NCI-H2227 treated with DMSO at 0.1 percent for 48 hours (cell line): ENCODE measurements around the gene ARID3A.
"Not testable (repeated sequence)": the region's sequence is repeated elsewhere in the genome, so short reads cannot be mapped to it uniquely, and the experiment has no call there.

Source experiments
- DNase-seq: peaks from one replicate; lab custom pipeline; 2025; lab: John Stamatoyannopoulos, UW

ARID3A gene, protein sequence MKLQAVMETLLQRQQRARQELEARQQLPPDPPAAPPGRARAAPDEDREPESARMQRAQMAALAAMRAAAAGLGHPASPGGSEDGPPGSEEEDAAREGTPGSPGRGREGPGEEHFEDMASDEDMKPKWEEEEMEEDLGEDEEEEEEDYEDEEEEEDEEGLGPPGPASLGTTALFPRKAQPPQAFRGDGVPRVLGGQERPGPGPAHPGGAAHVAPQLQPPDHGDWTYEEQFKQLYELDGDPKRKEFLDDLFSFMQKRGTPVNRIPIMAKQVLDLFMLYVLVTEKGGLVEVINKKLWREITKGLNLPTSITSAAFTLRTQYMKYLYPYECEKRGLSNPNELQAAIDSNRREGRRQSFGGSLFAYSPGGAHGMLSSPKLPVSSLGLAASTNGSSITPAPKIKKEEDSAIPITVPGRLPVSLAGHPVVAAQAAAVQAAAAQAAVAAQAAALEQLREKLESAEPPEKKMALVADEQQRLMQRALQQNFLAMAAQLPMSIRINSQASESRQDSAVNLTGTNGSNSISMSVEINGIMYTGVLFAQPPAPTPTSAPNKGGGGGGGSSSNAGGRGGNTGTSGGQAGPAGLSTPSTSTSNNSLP

DNA sequence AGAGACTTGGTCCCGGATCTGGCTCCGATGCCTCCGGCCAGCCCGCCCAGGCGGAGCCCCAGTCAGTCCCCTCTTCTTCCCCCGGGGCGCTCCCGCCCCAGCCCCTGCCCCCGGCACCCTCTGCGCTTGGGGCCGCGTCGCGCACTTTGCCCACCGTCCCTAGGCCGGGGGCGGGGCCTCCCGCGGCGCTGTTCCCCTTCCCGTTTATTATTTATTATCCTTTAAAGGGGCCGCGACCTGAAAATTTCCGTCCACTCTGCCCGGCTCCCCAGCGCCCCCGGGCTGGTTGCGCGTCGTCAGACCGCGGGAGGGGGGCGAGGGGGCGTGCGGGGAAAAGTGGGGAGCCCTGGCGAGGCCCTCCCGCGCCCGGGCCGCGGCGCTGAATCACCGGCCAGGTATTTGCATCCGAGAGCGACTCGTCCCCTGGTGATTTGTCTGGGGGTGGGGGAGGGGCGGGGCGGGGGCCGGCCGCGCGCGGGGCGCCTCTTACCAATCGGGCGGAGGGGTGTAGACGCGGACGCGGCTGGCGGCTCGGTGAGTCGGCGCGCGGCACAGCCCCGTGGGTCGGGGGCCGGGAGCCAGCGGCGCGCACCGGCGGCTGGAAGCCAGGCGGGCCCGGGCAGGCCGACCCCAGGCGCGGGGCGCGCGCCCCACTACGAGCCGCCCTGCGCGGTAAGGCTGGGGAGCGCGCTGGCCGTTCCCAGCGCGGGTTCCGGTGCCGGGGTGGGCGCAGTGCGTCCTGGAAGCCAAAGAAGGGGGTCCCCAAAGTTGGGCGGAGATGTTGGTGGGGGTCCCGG, at the start of gene ARID3A:
Gene ARID3A (plus strand): TSS at position 510 of the 797 bp plus-strand sequence. CDS start 3,494 bp downstream, outside the sequence.
- DNase-seq, result peak; percentile 57

DNA sequence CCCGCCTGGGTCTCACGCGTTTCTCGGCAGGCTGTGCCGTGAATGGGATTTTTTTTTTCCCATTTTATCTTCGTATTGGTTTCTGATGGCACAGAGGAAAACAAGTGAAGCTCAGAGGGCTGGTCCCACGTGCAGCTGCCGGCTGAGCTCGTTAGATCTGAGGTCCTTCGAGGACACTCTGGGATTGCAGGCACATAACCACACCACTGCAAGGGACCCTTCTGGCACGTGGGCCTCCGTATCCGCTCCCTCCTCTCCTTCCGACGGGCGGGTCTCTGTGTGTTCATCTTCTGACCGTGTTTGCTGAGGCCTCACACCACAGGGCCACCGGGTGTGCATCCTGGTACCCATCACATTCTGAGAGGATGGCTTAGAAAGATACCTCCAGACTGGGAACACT, 49.7 kb upstream of the ARID3A start:
- no peak for DNase-seq

DNA sequence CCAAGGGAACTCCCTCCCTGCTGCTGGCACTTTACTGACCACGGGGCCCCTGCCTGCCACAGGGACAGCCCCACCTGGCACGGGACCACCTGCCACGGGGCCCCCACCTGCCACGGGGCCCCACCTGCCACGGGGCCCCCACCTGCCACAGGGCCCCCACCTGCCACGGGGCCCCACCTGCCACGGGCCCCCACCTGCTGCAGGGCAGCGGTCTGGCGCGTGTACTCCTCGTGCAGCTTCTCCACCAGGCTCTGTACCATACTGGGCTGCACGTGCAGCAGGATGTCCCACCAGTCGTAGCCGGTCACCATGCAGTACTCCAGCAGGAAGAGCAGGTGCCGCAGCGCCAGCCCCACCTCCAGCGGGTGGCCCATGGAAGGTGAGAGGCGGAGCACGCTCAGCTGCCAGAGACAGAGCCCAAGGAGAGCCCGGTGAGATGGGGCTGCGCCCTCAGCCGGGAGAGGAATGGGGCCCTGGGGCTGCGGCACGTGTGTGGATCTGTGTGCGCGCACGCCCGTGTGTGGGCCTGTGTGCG, 49.0 kb upstream of the ARID3A start:
- no peak for DNase-seq

DNA sequence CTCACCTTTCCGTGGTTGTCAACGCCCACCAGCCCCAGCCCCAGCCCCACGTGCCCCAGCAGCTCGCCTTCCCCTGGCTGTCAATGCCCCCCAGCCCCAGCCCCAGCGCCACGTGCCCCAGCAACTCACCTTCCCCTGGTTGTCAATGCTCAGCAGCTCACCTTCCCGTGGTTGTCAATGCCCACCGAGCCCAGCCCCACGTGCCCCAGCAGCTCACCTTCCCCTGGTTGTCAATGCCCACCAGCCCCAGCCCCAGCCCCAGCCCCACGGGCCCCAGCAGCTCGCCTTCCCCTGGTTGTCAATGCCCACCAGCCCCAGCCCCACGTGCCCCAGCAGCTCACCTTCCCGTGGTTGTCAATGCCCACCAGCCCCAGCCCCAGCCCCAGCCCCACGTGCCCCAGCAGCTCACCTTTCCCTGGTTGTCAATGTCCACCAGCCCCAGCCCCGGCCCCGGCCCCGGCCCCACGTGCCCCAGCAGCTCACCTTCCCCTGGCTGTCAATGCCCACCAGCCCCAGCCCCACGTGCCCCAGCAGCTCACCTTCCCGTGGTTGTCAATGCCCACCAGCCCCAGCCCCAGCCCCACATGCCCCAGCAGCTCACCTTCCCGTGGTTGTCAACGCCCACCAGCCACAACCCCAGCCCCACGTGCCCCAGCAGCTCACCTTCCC, 47.7 kb upstream of the ARID3A start:
- DNase-seq, result not testable (repeated sequence)

DNA sequence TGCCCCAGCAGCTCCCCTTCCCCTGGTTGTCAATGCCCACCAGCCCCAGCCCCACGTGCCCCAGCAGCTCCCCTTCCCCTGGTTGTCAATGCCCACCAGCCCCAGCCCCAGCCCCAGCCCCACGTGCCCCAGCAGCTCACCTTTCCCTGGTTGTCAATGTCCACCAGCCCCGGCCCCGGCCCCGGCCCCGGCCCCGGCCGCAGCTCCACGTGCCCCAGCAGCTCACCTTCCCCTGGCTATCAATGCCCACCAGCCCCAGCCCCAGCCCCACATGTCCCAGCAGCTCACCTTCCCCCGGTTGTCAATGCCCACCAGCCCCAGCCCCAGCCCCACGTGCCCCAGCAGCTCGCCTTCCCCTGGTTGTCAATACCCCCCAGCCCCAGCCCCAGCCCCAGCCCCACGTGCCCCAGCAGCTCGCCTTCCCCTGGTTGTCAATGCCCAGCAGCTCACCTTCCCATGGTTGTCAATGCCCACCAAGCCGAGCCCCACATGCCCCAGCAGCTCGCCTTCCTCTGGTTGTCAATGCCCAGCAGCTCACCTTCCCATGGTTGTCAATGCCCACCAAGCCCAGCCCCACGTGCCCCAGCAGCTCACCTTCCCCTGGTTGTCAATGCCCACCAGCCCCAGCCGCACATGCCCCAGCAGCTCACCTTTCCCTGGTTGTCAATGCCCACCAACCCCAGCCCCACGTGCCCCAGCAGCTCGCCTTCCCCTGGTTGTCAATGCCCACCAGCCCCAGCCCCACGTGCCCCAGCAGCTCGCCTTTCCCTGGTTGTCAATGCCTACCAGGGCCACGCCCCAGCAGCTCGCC, 46.9 kb upstream of the ARID3A start:
- not testable (repeated sequence) for DNase-seq

DNA sequence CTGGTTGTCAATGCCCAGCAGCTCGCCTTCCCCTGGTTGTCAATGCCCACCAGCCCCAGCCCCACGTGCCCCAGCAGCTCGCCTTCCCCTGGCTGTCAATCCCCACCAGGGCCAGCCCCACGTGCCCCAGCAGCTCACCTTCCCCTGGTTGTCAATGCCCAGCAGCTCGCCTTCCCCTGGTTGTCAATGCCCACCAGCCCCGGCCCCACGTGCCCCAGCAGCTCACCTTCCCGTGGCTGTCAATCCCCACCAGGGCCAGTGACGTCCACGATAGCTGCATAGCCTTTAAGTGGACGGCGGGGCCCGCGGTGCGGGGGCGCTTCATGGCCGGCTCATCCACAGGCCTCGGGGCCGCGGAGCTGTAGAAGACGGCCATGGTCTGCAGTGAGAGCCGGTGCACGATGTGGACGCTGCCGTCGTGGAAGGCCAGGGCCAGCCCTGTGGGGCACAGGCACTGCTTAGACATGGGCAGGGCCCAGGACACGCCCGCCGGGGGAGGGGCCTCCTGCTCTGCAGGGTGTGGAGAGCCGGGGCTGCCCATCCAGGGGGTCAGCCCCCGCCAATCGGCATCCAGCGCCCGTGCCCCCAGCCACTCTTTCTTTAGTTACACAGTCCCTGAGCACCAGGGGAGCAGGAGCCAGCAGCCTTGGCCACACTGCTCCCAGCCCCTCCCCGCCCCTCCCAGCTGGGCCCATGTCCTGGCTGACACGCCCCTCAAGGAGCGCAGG, 46.0 kb upstream of the ARID3A start:
- DNase-seq, result no peak

DNA sequence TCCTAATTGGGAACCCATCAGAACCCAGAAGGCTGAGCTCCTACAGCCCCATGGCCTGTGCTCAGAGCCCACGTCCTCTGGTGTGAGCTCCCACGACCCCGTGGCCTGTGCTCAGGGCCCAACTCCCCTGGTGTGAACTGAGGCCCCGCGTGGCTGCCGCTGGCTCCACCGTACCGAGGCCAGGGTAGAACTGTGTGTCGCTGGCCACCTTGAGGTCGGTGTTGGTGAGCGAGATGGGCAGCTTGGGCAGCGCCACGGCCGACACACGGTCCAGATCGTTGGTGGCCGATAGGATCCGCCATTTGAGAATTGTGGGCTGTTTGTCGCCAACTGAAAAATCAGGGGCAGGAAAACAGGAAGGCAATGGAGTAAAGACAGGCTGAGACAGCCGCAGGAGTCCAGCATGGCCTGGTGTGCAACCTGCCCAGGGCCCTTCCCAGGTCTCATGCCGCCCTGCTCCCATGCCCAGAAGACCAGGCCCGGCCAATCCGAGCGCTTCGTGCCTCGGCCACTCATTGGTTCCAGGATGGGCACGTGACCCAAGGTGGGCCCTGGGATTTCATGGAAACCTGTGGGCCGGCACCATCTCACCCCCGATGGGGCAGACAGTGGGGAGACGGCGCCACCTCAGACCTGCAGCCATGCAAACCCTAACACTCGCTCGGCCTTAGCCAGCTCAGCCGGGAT, 44.3 kb upstream of the ARID3A start:
- DNase-seq, result no peak

DNA sequence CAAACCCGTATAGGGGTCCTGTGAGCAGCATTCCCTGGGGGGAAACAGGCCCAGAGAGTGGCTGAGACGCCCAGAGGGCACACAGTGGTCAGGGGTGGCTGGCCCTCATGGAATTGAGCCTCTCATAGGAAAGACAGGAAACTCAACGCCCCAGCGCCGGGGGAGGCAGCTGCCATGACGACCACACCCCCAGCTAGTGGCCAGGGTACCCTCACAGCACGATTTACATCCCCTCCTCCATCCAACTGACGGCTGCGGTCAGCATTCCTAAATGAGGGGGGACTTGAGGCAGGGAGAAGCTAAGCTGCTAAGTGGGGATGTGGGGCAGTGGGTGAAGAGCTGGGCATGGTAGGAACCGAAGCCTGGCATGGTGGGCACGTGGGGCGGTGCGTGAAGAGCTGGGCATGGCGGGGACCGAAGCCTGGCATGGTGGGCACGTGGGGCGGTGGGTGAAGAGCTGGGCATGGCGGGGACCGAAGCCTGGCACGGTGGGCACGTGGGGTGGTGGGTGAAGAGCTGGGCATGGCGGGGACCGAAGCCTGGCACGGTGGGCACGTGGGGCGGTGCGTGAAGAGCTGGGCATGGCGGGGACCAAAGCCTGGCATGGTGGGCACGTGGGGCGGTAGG, 42.9 kb upstream of the ARID3A start:
- no peak for DNase-seq

DNA sequence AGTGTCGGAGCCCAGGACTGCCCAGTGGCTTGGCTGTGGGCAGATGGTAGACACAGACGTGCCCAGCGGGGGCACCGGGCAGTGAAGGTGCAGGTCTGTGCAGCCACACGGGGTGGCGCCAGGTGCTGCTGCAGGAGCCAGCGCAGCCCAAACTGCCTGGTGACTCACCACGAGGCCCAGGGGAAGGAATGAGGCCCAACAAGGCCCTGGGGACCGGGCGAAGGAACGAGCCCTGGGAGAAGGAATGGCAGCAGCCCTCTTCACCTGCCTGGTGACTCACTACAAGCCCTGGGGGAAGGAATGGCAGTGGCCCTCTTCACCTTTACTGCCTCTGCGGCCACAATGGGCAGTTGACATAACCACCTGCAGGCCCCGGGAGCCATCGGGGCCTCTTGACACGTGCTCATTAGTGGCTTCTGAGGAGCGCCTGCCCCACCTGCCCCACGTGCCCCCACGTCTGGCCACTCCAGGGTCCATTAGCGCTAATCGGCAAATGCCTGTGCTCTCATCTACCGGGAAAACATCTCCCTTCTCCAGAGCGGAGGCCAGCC, 42.1 kb upstream of the ARID3A start:
- DNase-seq, result no peak

DNA sequence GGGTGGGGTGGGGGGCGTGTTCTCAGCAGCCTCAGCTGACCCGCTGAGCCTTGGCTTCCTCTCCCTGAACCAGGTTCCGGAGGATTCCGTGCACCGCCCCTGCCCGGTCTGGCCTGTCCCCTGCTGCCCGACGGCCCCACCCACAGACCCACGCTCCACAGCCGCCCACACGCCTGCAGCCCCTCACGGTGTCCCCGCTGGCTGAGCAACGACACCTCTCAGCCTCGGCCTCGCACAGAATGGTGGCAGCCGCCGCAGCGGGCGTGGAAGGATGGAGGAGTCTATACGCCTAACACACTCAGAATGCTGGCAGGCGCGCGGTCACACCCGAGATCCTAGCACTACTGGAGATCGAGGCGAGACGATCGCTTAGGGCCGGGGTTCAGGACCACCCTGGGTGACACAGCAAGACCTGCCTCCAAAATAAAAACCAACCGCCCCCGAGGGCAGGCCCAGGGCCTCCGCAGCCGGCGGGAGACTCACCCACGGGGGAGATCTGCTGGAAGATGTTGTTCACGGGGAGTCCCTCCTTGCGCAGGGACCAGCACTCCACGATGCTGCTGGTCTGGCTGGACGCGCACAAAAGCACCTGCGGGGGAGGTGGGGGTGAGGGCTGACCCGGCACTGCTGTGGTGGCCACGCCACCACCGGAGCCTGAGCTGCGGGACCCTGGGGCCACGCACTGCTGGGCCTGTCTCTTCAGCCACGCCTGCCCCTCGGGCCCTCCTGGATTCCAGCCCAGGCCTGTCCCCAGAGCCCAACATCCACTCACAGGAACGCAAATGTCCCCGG, 41.2 kb upstream of the ARID3A start:
- DNase-seq, result no peak

DNA sequence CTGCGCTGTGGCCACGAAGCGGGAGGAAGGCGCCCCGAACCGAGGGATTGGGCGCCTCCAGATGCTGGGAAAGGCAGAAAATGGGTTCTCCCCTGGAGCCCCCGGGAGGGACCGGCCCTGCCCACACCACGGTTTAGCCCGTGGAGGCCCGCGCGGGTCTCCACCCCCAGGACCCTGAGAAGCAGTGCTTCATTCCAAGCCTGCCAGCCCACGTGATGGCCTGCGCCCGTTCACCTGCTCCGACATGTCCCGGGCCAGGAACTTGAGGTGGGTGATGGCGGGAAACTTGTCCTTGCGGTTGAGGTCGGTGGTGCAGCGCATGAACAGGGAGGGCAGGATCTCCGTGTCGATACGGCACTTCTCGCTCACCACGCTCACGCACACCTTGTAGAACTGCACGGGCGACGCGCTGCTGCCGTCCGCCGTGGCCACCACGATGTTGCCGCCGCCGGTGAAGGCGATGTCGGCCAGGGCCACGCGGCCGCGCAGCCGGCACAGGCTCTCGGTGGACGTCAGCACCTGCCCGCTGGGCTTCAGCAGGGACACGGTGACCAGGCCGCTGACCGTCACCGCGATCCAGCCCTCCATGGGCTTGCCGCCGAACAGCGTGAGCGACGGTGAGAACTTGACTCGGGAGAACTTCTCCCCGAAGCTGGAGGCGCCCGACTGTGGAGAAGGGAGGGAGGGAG, 40.2 kb upstream of the ARID3A start:
- DNase-seq, result no peak

DNA sequence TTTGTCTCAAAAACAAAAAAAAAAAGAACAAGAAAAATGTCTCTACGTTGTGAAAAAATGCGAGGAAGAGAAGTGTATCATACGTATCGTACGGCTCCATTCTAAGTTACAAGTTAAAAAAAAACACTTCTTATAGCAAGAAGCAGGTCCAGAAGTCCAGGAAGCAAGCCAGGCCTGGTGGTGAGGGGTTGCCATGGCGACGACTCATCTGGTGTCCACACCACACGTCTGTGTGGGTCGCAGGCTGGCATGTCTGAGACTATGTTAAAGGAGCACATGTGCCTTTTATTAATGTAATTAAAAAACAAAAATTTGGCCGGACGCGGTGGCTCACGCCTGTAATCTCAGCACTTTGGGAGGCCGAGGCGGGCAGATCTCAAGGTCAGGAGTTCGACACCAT, 38.8 kb upstream of the ARID3A start:
- no peak for DNase-seq

DNA sequence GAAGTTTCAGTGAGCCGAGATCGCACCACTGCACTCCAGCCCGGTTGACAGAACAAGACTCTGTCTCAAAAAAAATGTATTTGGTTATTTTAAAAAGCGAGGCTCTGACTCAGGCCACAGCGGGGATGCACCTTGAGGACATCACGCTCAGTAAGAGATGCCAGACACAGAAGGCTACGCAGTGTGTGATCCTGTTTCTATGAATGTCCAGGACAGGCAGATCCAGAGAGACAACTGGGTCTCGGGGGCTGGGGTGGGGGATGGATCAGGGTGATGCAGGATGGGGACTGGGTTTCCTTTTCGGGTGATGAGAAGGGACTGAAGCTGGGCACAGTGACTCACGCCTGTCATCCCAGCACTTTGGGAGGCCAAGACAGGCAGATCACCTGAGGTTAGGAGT, 38.2 kb upstream of the ARID3A start:
- no peak for DNase-seq

DNA sequence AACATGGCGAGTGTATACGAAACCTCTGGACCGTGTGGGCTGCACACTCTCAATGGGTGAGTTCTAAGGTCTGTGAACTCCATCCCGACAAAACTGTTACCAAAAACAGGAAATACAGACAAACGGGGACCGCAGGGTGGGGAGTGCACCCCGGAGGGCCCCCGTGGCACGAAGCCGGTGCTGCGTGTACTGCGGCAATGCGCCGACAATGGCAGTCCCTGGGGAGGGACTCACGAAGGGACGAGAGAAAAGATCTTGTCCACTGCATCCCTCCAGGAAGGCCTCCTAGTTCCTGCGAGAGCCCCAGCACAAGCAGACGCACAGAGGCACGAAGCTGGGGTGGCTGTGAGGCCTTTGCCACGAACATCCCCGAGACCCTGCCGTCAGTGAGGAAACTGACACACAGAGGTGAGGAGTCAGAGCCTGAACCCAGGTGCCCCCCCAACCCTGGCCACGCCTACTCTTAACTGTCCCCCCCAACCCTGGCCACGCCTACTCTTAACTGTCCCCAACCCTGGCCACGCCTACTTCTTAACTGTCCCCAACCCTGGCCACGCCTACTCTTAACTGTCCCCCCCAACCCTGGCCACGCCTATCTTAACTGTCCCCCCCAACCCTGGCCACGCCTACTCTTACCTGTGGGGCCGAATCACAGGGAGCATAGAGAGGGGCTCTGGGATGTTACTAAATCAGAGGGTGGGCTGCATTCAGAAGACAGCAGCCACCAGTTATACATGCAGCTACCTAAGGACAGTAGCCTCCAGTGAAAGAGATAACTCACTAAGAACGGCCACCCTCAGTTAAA, 37.1 kb upstream of the ARID3A start:
- DNase-seq, result no peak

DNA sequence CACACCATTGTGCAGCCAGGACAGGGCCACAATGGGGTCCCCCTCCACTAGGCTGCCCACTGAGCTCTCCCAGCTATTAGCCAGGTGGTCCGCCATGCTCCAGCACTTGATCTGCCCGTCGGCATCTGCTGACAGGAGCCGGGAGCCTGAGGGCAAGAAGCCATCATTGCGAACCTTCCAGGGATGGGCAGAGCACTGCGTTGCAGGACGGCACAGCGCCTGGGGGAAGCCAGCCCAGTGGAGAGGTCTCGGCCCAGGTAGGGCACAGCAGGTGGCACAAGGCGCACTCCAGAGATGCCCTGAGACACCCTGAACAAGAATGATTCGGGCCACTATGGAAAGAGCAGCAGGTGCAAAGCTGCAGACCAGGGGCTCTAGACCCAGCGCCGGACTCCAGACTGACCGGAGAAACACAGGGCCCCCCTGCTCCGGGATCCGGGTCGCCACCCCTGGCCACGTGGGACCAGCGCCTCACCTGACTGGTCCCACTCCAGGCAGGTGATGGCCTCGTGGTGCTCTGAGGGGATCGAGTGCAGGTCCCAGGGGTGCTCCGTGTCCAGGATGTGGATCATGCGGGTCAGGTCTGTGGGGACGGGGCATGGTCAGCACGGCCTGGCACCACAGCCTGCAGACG, 36.1 kb upstream of the ARID3A start:
- no peak for DNase-seq

DNA sequence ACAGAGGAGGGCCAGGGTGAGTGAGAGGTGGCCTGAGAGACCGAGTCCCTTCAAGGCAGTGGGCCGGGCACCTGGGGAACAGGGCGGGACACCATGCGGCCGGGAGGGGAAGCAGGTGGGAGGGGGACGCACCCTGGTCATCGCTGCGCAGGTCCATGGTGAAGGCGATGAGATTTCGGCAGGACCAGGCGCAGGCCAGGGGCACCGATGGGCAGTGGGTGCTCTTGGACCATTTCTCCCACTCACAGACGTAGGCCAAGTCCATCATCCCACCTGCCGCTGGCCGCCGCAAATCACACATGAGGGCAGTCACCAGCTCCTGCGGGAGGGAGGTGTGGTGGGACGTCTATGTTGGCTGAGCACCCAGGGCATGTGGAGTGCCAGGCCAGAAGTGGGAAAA, 35.0 kb upstream of the ARID3A start:
- DNase-seq, result no peak
